CD4-positive, alpha-beta T cell treated with Interferon gamma for 1 hour (primary cell): ENCODE data around the gene HNRNPA0.

Source experiments
- DNase-seq: peaks from one replicate; pipeline ENCODE4 v3.0.0-alpha.2; 2020

The HNRNPA0 gene

DNA sequence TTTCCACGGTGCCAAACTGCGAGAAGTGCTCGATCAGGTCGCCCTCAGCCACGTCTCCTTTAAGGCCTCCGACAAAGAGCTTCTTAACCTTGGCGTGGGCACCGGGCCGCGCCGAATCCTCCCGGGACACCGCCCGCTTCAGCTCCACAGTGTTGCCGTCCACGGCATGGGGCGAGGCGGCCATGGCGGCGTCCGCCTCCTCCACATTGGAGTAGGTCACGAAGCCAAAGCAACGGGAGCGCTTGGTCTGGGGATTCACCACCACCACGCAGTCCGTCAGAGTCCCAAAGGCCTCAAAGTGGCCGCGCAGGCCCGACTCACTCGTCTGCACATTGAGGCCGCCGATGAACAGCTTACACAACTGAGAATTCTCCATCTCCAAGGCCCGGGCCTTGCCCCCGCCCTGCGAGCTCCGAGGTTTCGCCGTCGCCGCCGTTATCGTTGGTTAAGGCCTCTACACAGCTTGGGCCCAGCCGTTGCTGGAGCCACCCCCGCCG lies 424 bp downstream of the HNRNPA0 start:
- no peak for DNase-seq

GRCh38 chr5:137752905-137753690 lies 1.1 kb downstream of the HNRNPA0 start:
- DNase-seq = peak; percentile 46

DNA sequence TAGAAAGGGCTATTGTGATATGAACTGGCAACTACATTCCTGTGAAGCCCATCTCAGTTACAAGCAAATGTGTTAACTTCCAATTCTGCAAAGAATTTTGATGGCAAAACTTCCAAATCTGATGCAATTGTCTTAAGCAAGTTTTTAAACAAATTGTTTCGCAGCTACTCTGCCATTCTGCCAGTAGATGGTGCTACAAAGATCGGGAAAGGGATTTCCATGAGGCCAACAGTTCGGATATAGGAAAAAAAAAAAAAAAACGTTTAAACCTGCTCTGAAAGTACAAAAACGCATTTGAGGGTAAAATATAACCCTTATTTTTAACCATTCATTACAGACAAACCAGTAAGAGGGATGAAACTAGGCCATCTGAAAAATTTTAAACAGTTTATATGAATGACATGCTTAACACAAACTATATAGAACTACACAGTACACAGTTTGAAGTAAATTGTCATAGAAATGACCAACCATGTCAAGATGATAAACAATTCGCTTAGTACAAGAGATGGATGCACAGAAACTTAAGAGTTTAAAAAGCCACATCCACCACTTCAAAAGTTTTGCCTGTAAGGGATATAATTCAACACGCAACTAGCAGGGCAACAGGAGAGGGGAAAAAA lies 2.2 kb downstream of the HNRNPA0 start:
- no peak for DNase-seq

- DNase-seq = no peak
Measured at GRCh38 chr5:137750436-137750835, 3.7 kb downstream of the HNRNPA0 start.

GRCh38 chr5:137747848-137748247 lies 6.3 kb downstream of the HNRNPA0 start:
- no peak for DNase-seq

DNA sequence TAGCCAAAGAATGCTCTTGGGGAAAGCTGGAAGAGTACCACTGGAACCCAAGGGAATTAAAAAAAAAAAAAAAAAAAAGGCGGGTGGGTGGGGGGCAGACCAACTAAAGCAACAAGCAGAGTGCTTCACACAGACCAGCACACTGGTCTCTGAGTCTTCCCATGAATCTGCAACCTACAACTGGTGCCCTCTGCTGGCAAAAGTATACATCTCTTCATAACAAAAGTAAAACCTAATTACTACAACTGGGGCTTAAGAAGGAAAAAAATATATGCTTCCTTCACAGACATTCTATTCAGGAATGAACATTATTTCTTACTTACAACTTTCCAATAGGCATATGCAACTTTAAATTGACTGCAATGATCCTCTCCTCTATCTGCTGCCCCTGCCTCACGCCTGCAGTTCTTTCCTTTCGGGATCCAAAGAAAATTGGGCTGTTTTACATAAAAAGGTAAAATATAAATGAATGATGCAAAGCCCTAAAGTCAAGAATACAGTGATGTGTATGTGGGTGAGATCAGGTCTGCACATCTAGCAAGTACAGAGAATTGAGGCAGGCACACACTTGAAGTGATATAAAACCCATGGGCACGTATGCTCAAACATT lies 11.0 kb downstream of the HNRNPA0 start:
- peak; percentile 52 for DNase-seq

DNA sequence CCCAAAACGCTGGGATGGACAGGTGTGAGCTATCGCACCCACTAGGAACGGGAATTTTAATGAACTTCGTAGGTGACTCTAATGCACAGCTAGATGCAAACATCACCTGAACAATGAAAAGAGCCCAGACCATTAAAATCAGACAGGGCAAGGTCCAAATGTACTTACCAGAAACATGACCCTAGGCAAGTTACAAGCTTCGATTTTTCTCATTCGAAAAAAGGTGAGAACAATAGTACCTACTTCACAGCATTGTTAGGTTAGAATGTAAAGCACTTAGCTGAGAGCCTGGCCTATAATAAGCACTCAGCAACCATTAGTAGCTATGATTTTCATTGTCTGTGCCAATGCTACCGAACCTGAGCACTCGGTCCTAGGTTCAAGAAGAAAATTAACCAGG lies 12.4 kb downstream of the HNRNPA0 start:
- no peak for DNase-seq

DNA sequence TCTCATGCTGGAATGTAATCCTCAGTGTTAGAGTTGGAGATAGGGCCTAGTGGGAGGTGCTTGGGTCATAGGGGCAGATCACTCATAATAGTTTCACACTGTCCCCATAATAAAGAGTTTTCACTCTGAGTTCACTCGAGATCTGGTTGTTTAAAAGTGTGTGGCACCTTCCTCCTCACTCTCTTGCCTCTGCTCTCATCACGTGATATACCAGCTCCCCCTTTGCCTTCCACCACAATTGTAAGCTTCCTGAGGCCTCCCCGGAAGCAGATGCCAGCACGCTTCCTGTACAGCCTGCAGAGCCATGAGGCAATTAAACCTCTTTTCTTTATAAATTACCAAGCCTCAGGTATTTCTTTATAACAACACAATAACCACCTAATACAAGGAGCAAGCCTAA lies 14.4 kb downstream of the HNRNPA0 start:
- no peak for DNase-seq

DNA sequence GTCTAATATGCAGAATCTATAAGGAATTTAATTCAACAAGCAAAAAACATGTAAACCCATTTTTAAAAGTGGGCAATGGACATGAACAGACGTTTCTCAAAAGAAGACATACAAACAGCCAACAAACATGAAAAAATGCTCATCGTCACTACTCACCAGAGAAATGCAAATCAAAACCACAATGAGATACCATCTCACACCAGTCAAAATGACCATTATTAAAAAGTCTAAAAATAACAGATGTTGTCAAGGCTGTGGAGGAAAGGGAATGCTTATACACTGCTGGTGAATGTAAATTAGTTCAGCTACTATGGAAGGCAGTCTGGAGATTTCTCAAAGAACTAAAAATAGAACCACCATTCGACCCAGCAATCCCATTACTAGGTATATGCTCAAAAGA lies 15.2 kb downstream of the HNRNPA0 start:
- DNase-seq = no peak

DNA sequence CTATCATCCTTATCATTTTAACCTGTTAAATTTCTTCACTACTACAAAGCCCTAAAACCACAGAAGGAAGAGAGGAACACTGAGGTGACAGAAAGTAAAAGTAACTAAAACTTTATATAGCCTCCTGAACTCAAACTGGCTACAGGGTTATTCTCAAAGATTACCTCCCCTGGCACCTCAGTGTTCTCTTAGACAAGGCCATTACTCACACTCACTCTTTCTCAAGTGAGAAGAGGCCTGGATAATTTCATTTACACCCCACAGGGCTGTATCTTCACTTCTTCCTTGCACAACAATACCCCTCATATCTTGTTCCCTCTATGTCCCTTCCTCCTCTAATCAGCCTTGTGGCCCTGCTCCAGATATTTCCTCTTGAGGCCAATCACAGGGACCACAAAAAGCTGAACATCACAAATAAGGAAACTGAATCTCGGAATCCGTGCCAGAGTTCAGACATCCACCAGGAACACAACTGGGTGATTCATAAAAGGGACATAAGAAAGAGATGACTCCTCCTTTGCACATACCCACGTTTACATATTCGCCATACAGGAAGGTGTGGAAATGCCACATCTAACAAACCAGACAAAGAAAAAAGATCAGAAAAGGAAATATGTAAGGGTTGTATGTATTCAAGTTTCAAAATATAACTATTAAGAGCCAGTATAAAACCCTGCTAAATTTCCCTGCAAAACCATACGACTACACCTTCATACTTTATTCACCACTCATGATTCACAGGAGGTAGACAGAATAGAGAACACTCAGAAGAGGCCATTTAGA lies 16.6 kb downstream of the HNRNPA0 start:
- DNase-seq = no peak

DNA sequence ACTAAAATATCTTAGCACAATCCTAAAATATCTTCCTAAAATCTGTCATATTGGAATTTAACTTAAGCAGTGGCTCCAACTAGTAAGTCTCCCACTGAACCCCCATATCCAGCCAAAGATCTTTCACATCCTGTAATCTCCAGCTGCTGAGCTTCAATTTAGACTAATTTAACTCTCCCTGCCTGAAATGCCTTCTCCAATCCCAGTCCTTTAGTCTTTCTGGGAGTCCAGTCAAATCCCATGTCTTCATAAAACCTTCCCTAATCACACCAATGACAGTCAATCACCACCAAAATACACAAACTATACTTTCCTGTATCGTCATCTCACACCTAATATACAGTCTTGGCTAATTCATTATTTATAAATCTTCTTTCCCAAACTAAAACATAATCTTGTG lies 17.7 kb downstream of the HNRNPA0 start:
- DNase-seq = no peak

GRCh38 chr5:137735555-137736284 lies 18.4 kb downstream of the HNRNPA0 start, which contains the start of gene KLHL3:
TSS of gene KLHL3 (minus strand) at chr5:137736089. CDS start at chr5:137735646, 443 bp downstream.
- peak; percentile 16 for DNase-seq

DNA sequence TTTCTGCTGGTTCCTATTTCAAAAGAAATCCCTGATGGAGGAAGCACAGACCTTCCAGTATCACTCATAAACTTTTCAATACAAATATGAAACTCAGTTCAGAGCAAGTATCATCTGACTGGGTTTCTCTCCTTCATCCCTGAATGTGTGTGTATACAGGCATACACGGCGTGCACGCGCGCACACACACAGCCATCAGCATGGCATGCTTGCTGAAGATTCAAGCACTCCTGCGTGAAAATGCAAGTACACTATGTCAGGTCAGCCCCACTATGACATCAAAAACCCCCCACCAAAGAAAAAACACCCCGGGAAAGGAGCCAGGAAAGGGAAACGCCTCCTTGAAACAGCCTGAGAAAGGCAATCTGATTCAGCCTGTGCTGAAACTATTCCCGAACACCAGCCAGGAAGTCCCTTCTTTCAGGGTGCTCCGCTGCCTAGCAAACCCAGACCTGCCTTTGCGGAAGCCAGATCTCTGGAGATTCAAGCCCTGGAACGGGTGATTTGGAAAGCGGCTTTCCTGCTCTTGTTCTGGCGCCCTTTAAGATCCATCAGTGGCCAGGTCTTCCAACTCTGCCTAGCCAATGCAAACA lies 19.1 kb downstream of the HNRNPA0 start:
- DNase-seq = no peak

DNA sequence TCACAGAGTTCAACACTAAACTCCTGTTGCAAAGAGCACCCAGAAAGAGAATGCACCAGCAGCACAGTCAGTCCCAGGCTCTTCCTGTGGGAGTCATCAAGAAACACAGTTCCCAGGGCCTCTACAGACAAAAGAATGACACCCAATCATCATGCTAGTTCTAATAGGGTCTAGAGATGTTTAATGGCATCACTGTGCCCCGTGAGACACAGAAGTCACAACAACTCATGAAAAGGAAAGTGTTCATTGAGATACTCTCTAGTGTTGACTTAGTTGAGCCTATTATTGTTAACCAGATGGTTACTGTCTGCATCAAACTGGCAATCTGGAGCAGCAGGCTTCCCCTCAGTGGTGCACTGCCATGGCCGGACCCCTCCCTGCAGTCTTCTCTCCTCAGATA lies 19.8 kb downstream of the HNRNPA0 start:
- DNase-seq = no peak

DNA sequence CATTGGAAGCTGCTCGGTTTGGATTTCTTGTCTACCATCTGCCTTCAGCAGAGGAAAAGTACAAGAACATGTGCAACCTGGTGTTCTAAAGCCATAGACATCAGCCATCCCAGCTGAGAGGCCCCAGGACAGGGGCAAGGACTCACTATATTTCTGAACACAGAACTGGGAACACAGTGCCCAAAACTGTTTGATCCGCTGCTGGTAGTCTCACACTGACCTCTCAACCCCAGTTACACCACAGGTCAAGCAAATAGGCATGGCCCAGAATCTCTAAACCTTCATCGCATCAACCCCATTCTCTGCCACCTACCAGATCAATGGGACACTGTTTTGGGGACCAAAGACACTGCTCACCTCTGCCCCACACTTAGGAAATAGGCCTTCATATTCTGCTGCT lies 20.2 kb downstream of the HNRNPA0 start:
- DNase-seq = no peak

DNA sequence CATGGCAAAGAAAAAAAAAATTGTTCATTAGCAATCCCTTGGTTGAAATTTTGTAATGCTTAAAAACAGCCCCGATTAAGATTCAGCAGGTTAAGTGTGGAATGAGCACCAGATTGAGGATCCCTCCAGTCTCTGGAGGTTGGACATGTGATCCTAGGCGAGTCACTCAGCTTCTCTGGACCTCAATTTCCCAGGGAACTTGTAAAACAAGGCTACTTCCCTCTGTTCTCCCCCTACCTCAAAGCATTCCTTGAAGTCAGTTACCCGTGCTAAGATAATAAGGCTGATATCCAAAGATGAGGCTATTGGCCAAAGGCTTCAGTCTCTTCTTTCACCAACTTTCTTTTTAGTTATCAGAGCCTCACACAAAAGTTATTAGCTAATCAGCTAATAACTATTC lies 21.2 kb downstream of the HNRNPA0 start:
- no peak for DNase-seq

GRCh38 chr5:137731176-137731575 lies 23.0 kb downstream of the HNRNPA0 start:
- DNase-seq = no peak

DNA sequence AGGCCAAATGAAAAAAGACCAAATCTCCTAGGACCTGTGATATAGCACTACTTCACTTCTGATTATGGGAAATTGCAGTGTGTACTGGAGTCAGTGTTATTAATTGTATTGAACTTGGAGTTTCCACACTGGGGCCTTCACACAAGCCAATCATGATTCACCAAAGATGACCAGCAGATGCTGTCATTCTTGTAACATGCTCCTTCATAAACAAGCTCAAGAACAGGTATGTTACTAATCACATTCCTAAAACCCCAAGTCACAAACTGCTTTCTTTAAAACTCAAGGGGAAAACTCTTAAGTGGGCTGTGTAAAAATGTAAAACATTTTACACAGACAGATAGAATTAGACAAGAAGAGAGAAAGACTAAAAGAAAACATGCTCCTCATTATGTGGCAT lies 23.8 kb downstream of the HNRNPA0 start:
- no peak for DNase-seq

- DNase-seq = no peak
Measured at GRCh38 chr5:137728048-137728447, 26.1 kb downstream of the HNRNPA0 start.

GRCh38 chr5:137727623-137728022 lies 26.5 kb downstream of the HNRNPA0 start:
- DNase-seq = no peak

DNA sequence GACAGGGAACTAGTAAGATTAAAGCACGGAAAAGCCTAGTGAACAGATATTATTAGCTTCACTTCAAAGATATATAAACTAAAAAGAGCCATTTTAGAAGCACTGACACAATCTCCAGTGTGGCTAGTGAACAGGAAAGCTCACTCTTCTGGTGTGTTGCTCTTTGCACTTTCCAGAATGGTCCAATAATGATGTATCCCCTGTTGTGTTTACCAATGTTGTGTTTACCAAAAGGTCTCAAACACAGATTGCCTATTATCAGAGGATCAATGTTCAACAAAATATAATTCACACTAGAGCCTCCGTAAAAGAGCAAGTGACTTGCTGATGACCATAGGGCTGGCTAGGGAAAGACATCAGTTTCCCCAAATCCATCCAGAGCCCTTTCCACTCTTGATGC lies 29.9 kb downstream of the HNRNPA0 start:
- DNase-seq = no peak

- DNase-seq = no peak
Measured at GRCh38 chr5:137718611-137719010, 35.6 kb downstream of the HNRNPA0 start.
